ENCODE measurements around the gene TMEM229B.

- no peak for TF ChIP-seq POLR2A (IDR thresholded peaks at IDR 0.05)
- TF ChIP-seq, protein P1, sequence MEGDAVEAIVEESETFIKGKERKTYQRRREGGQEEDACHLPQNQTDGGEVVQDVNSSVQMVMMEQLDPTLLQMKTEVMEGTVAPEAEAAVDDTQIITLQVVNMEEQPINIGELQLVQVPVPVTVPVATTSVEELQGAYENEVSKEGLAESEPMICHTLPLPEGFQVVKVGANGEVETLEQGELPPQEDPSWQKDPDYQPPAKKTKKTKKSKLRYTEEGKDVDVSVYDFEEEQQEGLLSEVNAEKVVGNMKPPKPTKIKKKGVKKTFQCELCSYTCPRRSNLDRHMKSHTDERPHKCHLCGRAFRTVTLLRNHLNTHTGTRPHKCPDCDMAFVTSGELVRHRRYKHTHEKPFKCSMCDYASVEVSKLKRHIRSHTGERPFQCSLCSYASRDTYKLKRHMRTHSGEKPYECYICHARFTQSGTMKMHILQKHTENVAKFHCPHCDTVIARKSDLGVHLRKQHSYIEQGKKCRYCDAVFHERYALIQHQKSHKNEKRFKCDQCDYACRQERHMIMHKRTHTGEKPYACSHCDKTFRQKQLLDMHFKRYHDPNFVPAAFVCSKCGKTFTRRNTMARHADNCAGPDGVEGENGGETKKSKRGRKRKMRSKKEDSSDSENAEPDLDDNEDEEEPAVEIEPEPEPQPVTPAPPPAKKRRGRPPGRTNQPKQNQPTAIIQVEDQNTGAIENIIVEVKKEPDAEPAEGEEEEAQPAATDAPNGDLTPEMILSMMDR (IDR thresholded peaks at IDR 0.05), result no peak
Measured at GRCh38 chr14:67468378-67468730, 20.2 kb downstream of the TMEM229B start.

All from right lobe of liver (tissue), 4 donors.